ENCODE data around the gene TAF1L. TPM values are rescaled to one million over a fixed set of nuclear protein-coding genes. Genes with fewer than 3 reads are reported as not detected.

TAF1L gene
- not detected in 2 replicates for total RNA-seq

GRCh38 chr9:32635362-32635761 is at the start of gene TAF1L:
Gene TAF1L, minus strand, starts transcription at chr9:32635669. Its CDS starts 90 bp downstream, at chr9:32635579.

Other genes with a start within 250 kb of the TAF1L start
- gene RIGI, start 109.5 kb downstream of the TAF1L start, total RNA-seq, result 37.7 and 40.3 TPM in 2 replicates
- gene SMIM27, start 83.3 kb downstream of the TAF1L start, total RNA-seq, result 2.8 and 5.0 TPM in 2 replicates
- gene TOPORS, start 83.1 kb downstream of the TAF1L start, total RNA-seq, result 18.4 and 19.5 TPM in 2 replicates
- gene NDUFB6, start 62.5 kb downstream of the TAF1L start, total RNA-seq, result 91.9 and 114 TPM in 2 replicates
- not detected in 2 replicates for gene TMEM215, start 147.9 kb upstream of the TAF1L start, total RNA-seq